HG03575 (cell line): ENCODE results near the gene TMCO4.
"Not testable (repeated sequence)": the region's sequence is repeated elsewhere in the genome, so short reads cannot be mapped to it uniquely, and the experiment has no call there.

Source experiments
- ATAC-seq: cut with Tn5 transposase; IDR thresholded peaks from one replicate; pipeline ENCODE4 v1.9.1; 2021; ENCODE audit not compliant: unreplicated experiment, insufficient number of reproducible peaks, low FRiP score; ENCODE audit errors: extremely low read depth

The TMCO4 gene

GRCh38 chr1:19636065-19636464 is 163.7 kb downstream of the TMCO4 start:
- ATAC-seq: no peak

GRCh38 chr1:19635646-19636045 is 164.1 kb downstream of the TMCO4 start:
- ATAC-seq: no peak

- ATAC-seq: not testable (repeated sequence)
These were observed 164.7 kb downstream of the TMCO4 start for GRCh38 chr1:19635064-19635463.

GRCh38 chr1:19633106-19633505 is 166.6 kb downstream of the TMCO4 start:
- no peak for ATAC-seq
